ENCODE results near the gene SMIM41. TPM values are rescaled to one million over a fixed set of nuclear protein-coding genes. Genes with fewer than 3 reads are reported as not detected.

Gene SMIM41
- total and polyA plus RNA-seq, 12 donors: 0.19 to 0.52 (median 0.27) TPM; not detected in 8

- ATAC-seq: no peak
- intact Hi-C loops (cut with DNase I): loop anchor here in 4 of 10 donors (5.0 kb wide), 3 partner anchors 38 to 82 kb away; no protein-coding TSS in a partner anchor
- Histone ChIP-seq H3K9me3 (no peaks in the 10 kb centered on the region), H3K27me3 (peaks cover 0 to 23% (median 8%) of the 10 kb centered on the region in 7 donors), H3K4me3 (no peak overlapping the region), H3K4me1 (peaks cover 14 to 38% (median 34%) of the 10 kb centered on the region in 9 donors), H3K36me3 (peaks cover 0 to under 1% (median 0%) of the 10 kb centered on the region in 9 donors), H3K27ac (no peak overlapping the region)
- TF ChIP-seq CTCF (IDR thresholded peaks at IDR 0.05): no peak
- 85 to 88% methylated on average over 9 of the region's 9 CpGs for WGBS, 2 donors
- no peak for DNase-seq
Measured at GRCh38 chr12:52084491-52085231, 5.2 kb downstream of the SMIM41 start.

- ATAC-seq (no peak), DNase-seq (no peak)
- 86 to 89% methylated on average over 6 of the region's 6 CpGs for WGBS, 2 donors
- no peak overlapping the region for H3K4me3 ChIP-seq
- no peak for TF ChIP-seq CTCF (IDR thresholded peaks at IDR 0.05)
- no peaks in the 10 kb centered on the region for H3K36me3 ChIP-seq
- no peaks in the 10 kb centered on the region for H3K9me3 ChIP-seq
- H3K4me1 ChIP-seq: peaks cover 14 to 29% (median 26%) of the 10 kb centered on the region in 9 donors
- H3K27me3 ChIP-seq: peaks cover 0 to 28% (median 18%) of the 10 kb centered on the region in 7 donors
- intact Hi-C loops (cut with DNase I): loop anchor here in 1 of 10 donors (5.0 kb wide), 1 partner anchor 83 kb away; no protein-coding TSS in a partner anchor
- no peak overlapping the region for H3K27ac ChIP-seq
Measured at GRCh38 chr12:52085682-52086180, 6.2 kb downstream of the SMIM41 start.

- intact Hi-C loops (cut with DNase I): loop anchor here in 1 of 10 donors (5.0 kb wide), 1 partner anchor 84 kb away; no protein-coding TSS in a partner anchor
- TF ChIP-seq CTCF (IDR thresholded peaks at IDR 0.05): no peak
- no peaks in the 10 kb centered on the region for H3K36me3 ChIP-seq
- no peak for ATAC-seq
- no peak overlapping the region for H3K27ac ChIP-seq
- H3K9me3 ChIP-seq: no peaks in the 10 kb centered on the region
- peaks cover 9 to 23% (median 20%) of the 10 kb centered on the region in 9 donors for H3K4me1 ChIP-seq
- 60% methylated on average over 8 to 9 of the region's 9 CpGs for WGBS, 2 donors
- H3K27me3 ChIP-seq: peaks cover 0 to 34% (median 21%) of the 10 kb centered on the region in 7 donors
- no peak for DNase-seq
- no peak overlapping the region for H3K4me3 ChIP-seq
Measured at GRCh38 chr12:52086366-52086765, 6.9 kb downstream of the SMIM41 start.

- Histone ChIP-seq H3K9me3 (no peaks in the 10 kb centered on the region), H3K27me3 (peaks cover 0 to 41% (median 27%) of the 10 kb centered on the region in 7 donors), H3K36me3 (no peaks in the 10 kb centered on the region), H3K4me3 (no peak overlapping the region), H3K27ac (no peak overlapping the region), H3K4me1 (peaks cover 7 to 14% (median 12%) of the 10 kb centered on the region in 9 donors)
- intact Hi-C loops (cut with DNase I): loop anchor here in 1 of 10 donors (5.0 kb wide), 1 partner anchor 85 kb away; no protein-coding TSS in a partner anchor
- DNase-seq (no peak), ATAC-seq (no peak)
- WGBS, 2 donors: 72% methylated on average over 22 of the region's 22 CpGs
- TF ChIP-seq CTCF (IDR thresholded peaks at IDR 0.05): no peak
Measured at GRCh38 chr12:52086944-52087835, 7.7 kb downstream of the SMIM41 start.
